Heart left ventricle (tissue), 13 donors: ENCODE results near the gene LOXL4.

ENCODE experiments used
- POLR2A ChIP-seq, 2 donors: fragments of 450-650 bp; IDR thresholded peaks; one replicate each; pipeline ENCODE4 v1.6.1; 2017; ENCODE audit warnings: antibody characterized with exemption in 2 of 2, mild to moderate bottlenecking in 2 of 2, moderate library complexity in 2 of 2
- TF ChIP-seq, protein P1 (sequence below), 12 donors: fragments of 200-600 bp; sonication (generic) in 4 of 12; IDR thresholded peaks; one replicate each; pipeline versions ENCODE4 v1.5.0 to v1.8.0; 2018 to 2022; ENCODE audit warnings: antibody characterized with exemption in 12 of 12, mild to moderate bottlenecking in 5 of 12
- donor health status: ischemic (EF 13 %, LVEDD 7.1; RV severe dilation, severe dysfunction).
- donor health status: DM: no; HTN: yes; CAD: no.
- donor health status: DM: no; HTN: no; CAD: no.
- donor health status: ischemic (EF 25% LVEDD 6.9; RV normal size, moderate dysfunction).
- donor health status: ischemic (EF 25% LVEDD 5.7; RV mildly dilated, moderate dysfunction).
- donor health status: ischemic (EF 35%, LVEDD 5.7; RV mildly dilated, moderate dysfunction).
- donor health status: nonischemic (EF 11% LVEDD 7.7; RV severe dilation, severe dysfunction).
- donor health status: DM: yes; HTN: yes; CAD: no.
- donor health status: PGD.
- donor health status: ischemic (EF 29% LVEDD 5.4; RV normal size, mild dysfunction).
- donor health status: nonischemic (EF 23%, LVEDD 6.1; RV moderate dilation, normal function).

DNA sequence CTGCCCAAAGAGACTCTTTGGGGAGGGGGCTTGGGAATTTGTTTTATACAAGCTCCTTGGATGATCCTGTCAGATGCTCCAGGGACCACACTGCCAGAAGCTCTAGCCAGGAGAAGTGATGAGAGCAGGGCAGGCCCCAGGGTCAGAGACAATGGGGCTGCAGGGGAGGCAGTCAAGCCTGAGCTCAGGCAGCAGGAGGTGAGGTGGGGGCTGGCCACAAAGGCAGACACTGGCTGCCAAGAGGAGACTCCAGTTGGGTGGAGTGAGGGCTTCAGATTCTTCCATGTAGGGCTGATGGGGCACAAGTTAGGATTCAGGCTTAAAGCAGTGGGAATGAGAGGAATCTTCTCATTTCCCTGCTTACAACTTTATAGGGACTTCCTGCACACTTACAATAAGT is 35.6 kb upstream of the LOXL4 start:
- TF ChIP-seq, protein P1, sequence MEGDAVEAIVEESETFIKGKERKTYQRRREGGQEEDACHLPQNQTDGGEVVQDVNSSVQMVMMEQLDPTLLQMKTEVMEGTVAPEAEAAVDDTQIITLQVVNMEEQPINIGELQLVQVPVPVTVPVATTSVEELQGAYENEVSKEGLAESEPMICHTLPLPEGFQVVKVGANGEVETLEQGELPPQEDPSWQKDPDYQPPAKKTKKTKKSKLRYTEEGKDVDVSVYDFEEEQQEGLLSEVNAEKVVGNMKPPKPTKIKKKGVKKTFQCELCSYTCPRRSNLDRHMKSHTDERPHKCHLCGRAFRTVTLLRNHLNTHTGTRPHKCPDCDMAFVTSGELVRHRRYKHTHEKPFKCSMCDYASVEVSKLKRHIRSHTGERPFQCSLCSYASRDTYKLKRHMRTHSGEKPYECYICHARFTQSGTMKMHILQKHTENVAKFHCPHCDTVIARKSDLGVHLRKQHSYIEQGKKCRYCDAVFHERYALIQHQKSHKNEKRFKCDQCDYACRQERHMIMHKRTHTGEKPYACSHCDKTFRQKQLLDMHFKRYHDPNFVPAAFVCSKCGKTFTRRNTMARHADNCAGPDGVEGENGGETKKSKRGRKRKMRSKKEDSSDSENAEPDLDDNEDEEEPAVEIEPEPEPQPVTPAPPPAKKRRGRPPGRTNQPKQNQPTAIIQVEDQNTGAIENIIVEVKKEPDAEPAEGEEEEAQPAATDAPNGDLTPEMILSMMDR (IDR thresholded peaks at IDR 0.05): no peak
- no peak for TF ChIP-seq POLR2A (IDR thresholded peaks at IDR 0.05)
